CD14-positive monocyte (primary cell): ENCODE results near the gene DCTN1. TPM values are rescaled to one million over a fixed set of nuclear protein-coding genes. Genes with fewer than 3 reads are reported as not detected.

Source experiments
- DNase-seq, 3 donors: peaks; one replicate each; pipeline ENCODE4 v3.0.0-alpha.2; 2011 to 2022
- H2AFZ ChIP-seq: 2 replicates; pipeline ENCODE4 v1.6.0; 2012; ENCODE audit warnings: mild to moderate bottlenecking, low read depth, low read length, inconsistent platforms; ENCODE audit not compliant: insufficient read depth, poor library complexity, severe bottlenecking
- H3K27ac ChIP-seq, 2 donors: 1 replicate in 1 of 2; 2 replicates in 1 of 2; pipeline ENCODE4 v1.5.1; 2012 to 2013; ENCODE audit warnings: low read length in 2 of 2, control low read depth in 1 of 2, inconsistent platforms in 1 of 2, low read depth in 1 of 2, mild to moderate bottlenecking in 1 of 2
- H3K27me3 ChIP-seq, 2 donors: one replicate each; pipeline versions ENCODE4 v1.6.0 to v1.6.1; 2011 to 2013; ENCODE audit warnings: low read length in 2 of 2; ENCODE audit not compliant: control insufficient read depth in 2 of 2, insufficient read depth in 2 of 2
- H3K36me3 ChIP-seq, 2 donors: replicated peaks in 1 of 2; 1 replicate in 1 of 2; 2 replicates in 1 of 2; pipeline versions ENCODE4 v1.5.1 to v1.6.1; 2012 to 2013; ENCODE audit warnings: low read length in 2 of 2, control low read depth in 1 of 2, inconsistent platforms in 1 of 2, mild to moderate bottlenecking in 1 of 2; ENCODE audit not compliant: insufficient read depth in 2 of 2, control insufficient read depth in 1 of 2
- H3K4me1 ChIP-seq, 2 donors: 1 replicate in 1 of 2; 2 replicates in 1 of 2; pipeline versions ENCODE4 v1.5.1 to v1.6.1; 2012 to 2013; ENCODE audit warnings: low read length in 2 of 2, control low read depth in 1 of 2, inconsistent platforms in 1 of 2, mild to moderate bottlenecking in 1 of 2, moderate library complexity in 1 of 2; ENCODE audit not compliant: insufficient read depth in 2 of 2, control insufficient read depth in 1 of 2
- H3K4me2 ChIP-seq: replicated peaks from 2 replicates; pipeline ENCODE3; 2012; ENCODE audit warnings: low read length, moderate library complexity, mild to moderate bottlenecking; ENCODE audit not compliant: poor library complexity, severe bottlenecking; ENCODE audit errors: extremely low read depth
- H3K4me3 ChIP-seq, 3 experiments: fragments of 200-600 bp in 1 of 3; sonication (generic) in 1 of 3; replicated peaks in 1 of 3; 1 replicate in 2 of 3; 2 replicates in 1 of 3; pipeline ENCODE4 v1.5.1; 2011 to 2013; ENCODE audit warnings: low read length in 3 of 3, mild to moderate bottlenecking in 3 of 3, control low read depth in 2 of 3, low read depth in 2 of 3, inconsistent platforms in 1 of 3, moderate library complexity in 1 of 3
- H3K79me2 ChIP-seq: 2 replicates; pipeline ENCODE4 v1.6.0; 2012; ENCODE audit warnings: mild to moderate bottlenecking, control low read depth, inconsistent platforms, low read length, moderate library complexity; ENCODE audit not compliant: insufficient read depth
- H3K9ac ChIP-seq: 2 replicates; pipeline ENCODE4 v1.6.0; 2017; ENCODE audit warnings: low read length, mild to moderate bottlenecking; ENCODE audit not compliant: insufficient read depth, poor library complexity, severe bottlenecking
- H3K9me3 ChIP-seq, 2 donors: replicated peaks in 1 of 2; 1 replicate in 1 of 2; 2 replicates in 1 of 2; pipeline versions ENCODE4 v1.5.1 to v1.6.1; 2012 to 2013; ENCODE audit warnings: low read length in 2 of 2, control low read depth in 1 of 2; ENCODE audit not compliant: control insufficient read depth in 1 of 2, insufficient read depth in 1 of 2
- H4K20me1 ChIP-seq: 2 replicates; pipeline ENCODE4 v1.6.0; 2012; ENCODE audit warnings: mild to moderate bottlenecking, low read length, control low read depth, moderate library complexity; ENCODE audit not compliant: insufficient read depth
- H3K27ac Mint-ChIP-seq, 7 donors: one replicate each; pipeline ENCODE4 v1.8.0; 2020; ENCODE audit warnings: mild to moderate bottlenecking in 7 of 7, mixed read lengths in 7 of 7, moderate library complexity in 6 of 7, inconsistent platforms in 2 of 7
- H3K27me3 Mint-ChIP-seq, 3 donors: one replicate each; pipeline ENCODE4 v1.8.0; 2021 to 2022; ENCODE audit warnings: low read depth in 3 of 3, mild to moderate bottlenecking in 3 of 3, mixed read lengths in 3 of 3, moderate library complexity in 3 of 3, inconsistent platforms in 1 of 3
- H3K36me3 Mint-ChIP-seq, 2 donors: one replicate each; pipeline ENCODE4 v1.8.0; 2020; ENCODE audit warnings: mixed read lengths in 2 of 2, inconsistent platforms in 1 of 2, mild to moderate bottlenecking in 1 of 2
- H3K4me1 Mint-ChIP-seq: one replicate; pipeline ENCODE4 v1.8.0; 2020; ENCODE audit warnings: mild to moderate bottlenecking, mixed read lengths
- H3K4me3 Mint-ChIP-seq, 2 donors: one replicate each; pipeline ENCODE4 v1.8.0; 2020; ENCODE audit warnings: mild to moderate bottlenecking in 2 of 2, mixed read lengths in 2 of 2, moderate library complexity in 1 of 2
- H3K9me3 Mint-ChIP-seq, 7 donors: one replicate each; pipeline ENCODE4 v1.8.0; 2020 to 2022; ENCODE audit warnings: mixed read lengths in 7 of 7, mild to moderate bottlenecking in 6 of 7, moderate library complexity in 6 of 7, inconsistent platforms in 2 of 7
- CTCF ChIP-seq: fragments of 200-600 bp; IDR thresholded peaks from one replicate; pipeline ENCODE4 v1.8.0; 2022; ENCODE audit warnings: antibody characterized with exemption, mild to moderate bottlenecking
- WGBS: methylation state at CpG from one replicate; pipeline ENCODE4 v1.1.5; 2013; ENCODE audit warnings: missing lambda C conversion rate; ENCODE audit not compliant: insufficient coverage; 5-methylcytosine and 5-hydroxymethylcytosine counted together
- intact Hi-C, 2 donors: fragments of 100-400 bp; cut with micrococcal nuclease; formaldehyde crosslinking; loops; one replicate each; pipeline versions ENCODE4 v1.15.0 to v1.15.1; 2023
- polyA plus RNA-seq, 3 donors: library from polyadenylated mRNA; depleted of rRNA in 1 of 3; unstranded in 2 of 3; stranded (reverse) in 1 of 3; fragments of 300-500 nt in 2 of 3; fragments of >200 nt in 1 of 3; fragmentation: Illumina TruSeq in 2 of 3; gene quantifications; 1 replicate in 2 of 3; 2 replicates in 1 of 3; pipeline ENCODE4 v1.2.3, GENCODE V29; 2012 to 2021

Gene DCTN1
- polyA plus RNA-seq, 3 donors = 27.7 to 45.5 (median 45.5) TPM

- no peak overlapping the region for H3K27ac ChIP-seq
- Mint-ChIP-seq H3K36me3 (no peaks in the 10 kb centered on the region), H3K27me3 (no peaks in the 10 kb centered on the region), H3K9me3 (peaks cover 0 to 3% (median 0%) of the 10 kb centered on the region in 7 donors), H3K27ac (no peak overlapping the region), H3K4me3 (no peak overlapping the region), H3K4me1 (peaks cover 2% of the 10 kb centered on the region)
- no peaks in the 10 kb centered on the region for H3K27me3 ChIP-seq
- intact Hi-C loops = no loop called here
- no peaks in the 10 kb centered on the region for H3K79me2 ChIP-seq
- H3K9ac ChIP-seq = no peak overlapping the region
- no peak overlapping the region for H2AFZ ChIP-seq
- H3K9me3 ChIP-seq = no peaks in the 10 kb centered on the region
- no peaks in the 10 kb centered on the region for H4K20me1 ChIP-seq
- no peaks in the 10 kb centered on the region for H3K36me3 ChIP-seq
- no peak overlapping the region for H3K4me3 ChIP-seq
- DNase-seq = no peak
- no peak for TF ChIP-seq CTCF
- H3K4me1 ChIP-seq = no peaks in the 10 kb centered on the region
- no peak overlapping the region for H3K4me2 ChIP-seq
Measured at GRCh38 chr2:74317701-74318100, 62.4 kb downstream of the DCTN1 start.

- Mint-ChIP-seq H3K4me1 (peaks cover 2% of the 10 kb centered on the region), H3K9me3 (peaks cover 0 to 9% (median 3%) of the 10 kb centered on the region in 7 donors), H3K27me3 (no peaks in the 10 kb centered on the region), H3K27ac (no peak overlapping the region), H3K4me3 (no peak overlapping the region), H3K36me3 (no peaks in the 10 kb centered on the region)
- intact Hi-C loops = no loop called here
- no peaks in the 10 kb centered on the region for H3K9me3 ChIP-seq
- no peaks in the 10 kb centered on the region for H3K27me3 ChIP-seq
- H3K4me3 ChIP-seq = no peak overlapping the region
- H3K4me2 ChIP-seq = no peak overlapping the region
- no peaks in the 10 kb centered on the region for H3K36me3 ChIP-seq
- DNase-seq = no peak
- H2AFZ ChIP-seq = no peak overlapping the region
- no peaks in the 10 kb centered on the region for H4K20me1 ChIP-seq
- no peaks in the 10 kb centered on the region for H3K4me1 ChIP-seq
- 94% methylated on average over 3 of the region's 6 CpGs for WGBS
- H3K27ac ChIP-seq = no peak overlapping the region
- no peak for TF ChIP-seq CTCF
- no peak overlapping the region for H3K9ac ChIP-seq
- H3K79me2 ChIP-seq = no peaks in the 10 kb centered on the region
Measured at GRCh38 chr2:74316627-74317295, 63.4 kb downstream of the DCTN1 start.
